Neural cell (in vitro differentiated cells): ENCODE measurements around the gene PLEKHG7.

Experiments
- CTCF ChIP-seq: fragments of 450-650 bp; IDR thresholded peaks from 2 replicates; pipeline ENCODE4 v1.5.1; 2014; ENCODE audit warnings: antibody characterized with exemption, mild to moderate bottlenecking, moderate library complexity; ENCODE audit not compliant: poor library complexity, severe bottlenecking
- EP300 ChIP-seq: fragments of 450-650 bp; conservative IDR thresholded peaks from 2 replicates; pipeline ENCODE4 v1.6.1; 2014; ENCODE audit warnings: antibody characterized with exemption, mild to moderate bottlenecking, moderate library complexity; ENCODE audit not compliant: poor library complexity, severe bottlenecking
- EZH2 ChIP-seq: fragments of 200-600, 300-800 bp; shearing (Covaris generic), sonication (generic); IDR thresholded peaks from 2 replicates; pipeline ENCODE4 v1.6.1; 2014; ENCODE audit warnings: antibody characterized with exemption, low read length, borderline replicate concordance, mild to moderate bottlenecking; ENCODE audit not compliant: insufficient read depth, poor library complexity, severe bottlenecking
- SMC3 ChIP-seq: fragments of 450-650 bp; conservative IDR thresholded peaks from 2 replicates; pipeline ENCODE4 v1.6.1; 2014; ENCODE audit warnings: antibody characterized with exemption, mild to moderate bottlenecking, moderate library complexity; ENCODE audit not compliant: poor library complexity

- TF ChIP-seq EZH2 = no peak
- TF ChIP-seq CTCF = no peak
- TF ChIP-seq SMC3 = no peak
- TF ChIP-seq EP300 = no peak
These were observed 60.0 kb downstream of the PLEKHG7 start for GRCh38 chr12:92762773-92763172.
